Measurements from ENCODE around the gene LYST.
"Not testable (repeated sequence)": the region's sequence is repeated elsewhere in the genome, so short reads cannot be mapped to it uniquely, and the experiment has no call there.

DNA sequence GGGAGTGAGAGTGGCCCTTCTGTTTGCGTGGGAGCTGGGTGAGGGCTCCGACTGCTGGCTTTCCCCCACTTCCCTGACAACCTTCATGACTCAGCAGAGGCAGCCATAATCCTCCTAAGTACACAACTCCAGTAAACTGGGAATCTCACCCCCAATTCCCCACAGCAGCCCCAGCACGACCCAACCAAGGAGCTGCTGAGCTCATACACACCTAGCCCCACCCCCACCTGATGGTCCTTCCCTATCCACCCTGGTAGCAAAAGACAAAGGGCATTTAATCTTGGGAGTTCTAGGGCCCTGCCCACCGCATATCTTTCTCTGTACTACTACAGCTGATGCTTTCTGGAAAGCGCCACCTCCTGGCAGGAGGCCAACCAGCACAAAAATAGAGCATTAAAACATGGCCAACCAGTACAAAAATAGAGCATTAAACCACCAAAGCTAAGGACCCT lies 21.0 kb downstream of the LYST start:
- not testable (repeated sequence) for TF ChIP-seq SMC3 (conservative IDR thresholded peaks at IDR 0.05; ENCODE audit: poor library complexity); POLR2AphosphoS5 (IDR thresholded peaks at IDR 0.05); EP300 (conservative IDR thresholded peaks at IDR 0.05; ENCODE audit: poor library complexity, severe bottlenecking)
- TF ChIP-seq, protein P1, sequence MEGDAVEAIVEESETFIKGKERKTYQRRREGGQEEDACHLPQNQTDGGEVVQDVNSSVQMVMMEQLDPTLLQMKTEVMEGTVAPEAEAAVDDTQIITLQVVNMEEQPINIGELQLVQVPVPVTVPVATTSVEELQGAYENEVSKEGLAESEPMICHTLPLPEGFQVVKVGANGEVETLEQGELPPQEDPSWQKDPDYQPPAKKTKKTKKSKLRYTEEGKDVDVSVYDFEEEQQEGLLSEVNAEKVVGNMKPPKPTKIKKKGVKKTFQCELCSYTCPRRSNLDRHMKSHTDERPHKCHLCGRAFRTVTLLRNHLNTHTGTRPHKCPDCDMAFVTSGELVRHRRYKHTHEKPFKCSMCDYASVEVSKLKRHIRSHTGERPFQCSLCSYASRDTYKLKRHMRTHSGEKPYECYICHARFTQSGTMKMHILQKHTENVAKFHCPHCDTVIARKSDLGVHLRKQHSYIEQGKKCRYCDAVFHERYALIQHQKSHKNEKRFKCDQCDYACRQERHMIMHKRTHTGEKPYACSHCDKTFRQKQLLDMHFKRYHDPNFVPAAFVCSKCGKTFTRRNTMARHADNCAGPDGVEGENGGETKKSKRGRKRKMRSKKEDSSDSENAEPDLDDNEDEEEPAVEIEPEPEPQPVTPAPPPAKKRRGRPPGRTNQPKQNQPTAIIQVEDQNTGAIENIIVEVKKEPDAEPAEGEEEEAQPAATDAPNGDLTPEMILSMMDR (IDR thresholded peaks at IDR 0.05; ENCODE audit: poor library complexity, severe bottlenecking) = not testable (repeated sequence)

Data from neural cell (in vitro differentiated cells).